Left ventricle myocardium inferior (tissue), 1 donor: Measurements from ENCODE around the gene XPO6. TPM values are rescaled to one million over a fixed set of nuclear protein-coding genes. Genes with fewer than 3 reads are reported as not detected.

Experiments
- DNase-seq: peaks from one replicate; pipeline ENCODE4 v3.0.0-alpha.2; 2020
- H3K27ac ChIP-seq: fragments of 200-600 bp; replicated peaks from 2 replicates; pipeline ENCODE4 v1.8.0; 2021
- H3K27me3 ChIP-seq: fragments of 200-600 bp; 2 replicates; pipeline ENCODE4 v1.8.0; 2021; ENCODE audit warnings: low read depth
- H3K36me3 ChIP-seq: fragments of 200-600 bp; 2 replicates; pipeline ENCODE4 v1.8.0; 2021
- H3K4me1 ChIP-seq: fragments of 200-600 bp; 2 replicates; pipeline ENCODE4 v1.8.0; 2021
- H3K4me3 ChIP-seq: fragments of 200-600 bp; 2 replicates; pipeline ENCODE4 v1.8.0; 2021; ENCODE audit warnings: mild to moderate bottlenecking, moderate library complexity
- H3K9me3 ChIP-seq: fragments of 200-600 bp; replicated peaks from 2 replicates; pipeline ENCODE4 v1.8.0; 2021
- intact Hi-C: fragments of 100-400 bp; cut with micrococcal nuclease; formaldehyde crosslinking; loops from one replicate; pipeline ENCODE4 v1.11.0; 2022
- long read RNA-seq: library from polyadenylated mRNA; unstranded; transcript quantifications from one replicate; pipeline ENCODE4 v2.0.0, GENCODE V29; 2021
- total RNA-seq: library from RNA; stranded (reverse); fragmentation: NEBNext Ultra II Directional; extraction: Animal tissue kit (Norgen Biotek cat#: 25700); gene quantifications from one replicate; pipeline ENCODE4 v1.2.1, GENCODE V29; 2021
- TF ChIP-seq, protein P1 (sequence below): fragments of 200-600 bp; IDR thresholded peaks from 2 replicates; pipeline ENCODE4 v1.8.0; 2021; ENCODE audit warnings: antibody characterized with exemption, mild to moderate bottlenecking, borderline replicate concordance
- donor health status: DM: no; HTN: yes; CAD: no; lungs with severe emphysema.

XPO6 gene, protein sequence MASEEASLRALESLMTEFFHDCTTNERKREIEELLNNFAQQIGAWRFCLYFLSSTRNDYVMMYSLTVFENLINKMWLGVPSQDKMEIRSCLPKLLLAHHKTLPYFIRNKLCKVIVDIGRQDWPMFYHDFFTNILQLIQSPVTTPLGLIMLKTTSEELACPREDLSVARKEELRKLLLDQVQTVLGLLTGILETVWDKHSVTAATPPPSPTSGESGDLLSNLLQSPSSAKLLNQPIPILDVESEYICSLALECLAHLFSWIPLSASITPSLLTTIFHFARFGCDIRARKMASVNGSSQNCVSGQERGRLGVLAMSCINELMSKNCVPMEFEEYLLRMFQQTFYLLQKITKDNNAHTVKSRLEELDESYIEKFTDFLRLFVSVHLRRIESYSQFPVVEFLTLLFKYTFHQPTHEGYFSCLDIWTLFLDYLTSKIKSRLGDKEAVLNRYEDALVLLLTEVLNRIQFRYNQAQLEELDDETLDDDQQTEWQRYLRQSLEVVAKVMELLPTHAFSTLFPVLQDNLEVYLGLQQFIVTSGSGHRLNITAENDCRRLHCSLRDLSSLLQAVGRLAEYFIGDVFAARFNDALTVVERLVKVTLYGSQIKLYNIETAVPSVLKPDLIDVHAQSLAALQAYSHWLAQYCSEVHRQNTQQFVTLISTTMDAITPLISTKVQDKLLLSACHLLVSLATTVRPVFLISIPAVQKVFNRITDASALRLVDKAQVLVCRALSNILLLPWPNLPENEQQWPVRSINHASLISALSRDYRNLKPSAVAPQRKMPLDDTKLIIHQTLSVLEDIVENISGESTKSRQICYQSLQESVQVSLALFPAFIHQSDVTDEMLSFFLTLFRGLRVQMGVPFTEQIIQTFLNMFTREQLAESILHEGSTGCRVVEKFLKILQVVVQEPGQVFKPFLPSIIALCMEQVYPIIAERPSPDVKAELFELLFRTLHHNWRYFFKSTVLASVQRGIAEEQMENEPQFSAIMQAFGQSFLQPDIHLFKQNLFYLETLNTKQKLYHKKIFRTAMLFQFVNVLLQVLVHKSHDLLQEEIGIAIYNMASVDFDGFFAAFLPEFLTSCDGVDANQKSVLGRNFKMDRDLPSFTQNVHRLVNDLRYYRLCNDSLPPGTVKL
- total RNA-seq, result 26.4 TPM
- long read RNA-seq, full-length matches to known transcripts, result 7 of 33 reads
- long read RNA-seq, partial matches to known transcripts, result 12 of 33 reads
- long read RNA-seq, other reads (novel, unspliced or antisense), result 14 of 33 reads

DNA sequence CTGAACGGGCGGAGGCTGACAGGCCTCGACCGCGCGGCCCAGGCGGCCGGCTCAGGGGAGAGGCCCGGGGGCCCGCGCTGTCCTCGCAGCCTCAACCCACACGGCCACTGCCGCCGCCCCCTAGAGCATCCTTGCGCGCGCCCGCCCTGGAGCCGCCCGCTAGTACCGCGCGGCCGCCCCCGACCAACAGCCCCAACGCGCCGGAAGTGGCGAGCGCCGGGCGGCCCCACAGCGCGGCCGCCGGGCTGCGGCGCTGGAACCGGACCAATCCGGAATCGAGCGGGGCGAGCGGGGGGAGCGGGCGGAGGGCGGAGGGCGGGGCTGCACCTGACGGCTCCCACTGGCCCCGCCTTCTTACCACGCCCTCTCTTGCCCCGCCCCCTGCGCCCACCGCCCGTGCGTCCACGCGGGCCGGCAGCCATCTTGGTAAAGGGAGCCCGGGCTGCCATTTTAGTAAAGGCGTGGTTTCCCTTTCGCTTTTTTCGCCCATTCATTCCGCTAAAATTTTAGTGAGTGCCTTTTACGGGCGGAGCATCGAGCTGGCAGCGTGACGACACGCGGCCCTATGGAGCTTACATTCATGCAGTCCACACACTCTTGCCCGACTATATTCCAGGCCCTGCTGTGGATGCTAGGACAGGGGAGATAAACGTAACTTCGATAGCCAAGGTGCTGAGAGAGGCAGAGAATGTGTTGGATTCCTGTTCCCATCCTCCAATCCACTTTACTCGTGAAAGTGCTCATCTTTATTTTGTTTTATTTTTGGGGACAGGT, at the start of gene XPO6:
Gene XPO6, minus strand, starts transcription at position 208 of the 774 bp plus-strand sequence. CDS start 597 bp downstream, outside the sequence.
- Histone ChIP-seq H3K36me3 (peaks cover 17% of the 10 kb centered on the region), H3K27ac (peak within 1 kb of the TSS; percentile 87), H3K27me3 (no peaks in the 10 kb centered on the region), H3K9me3 (no peaks in the 10 kb centered on the region), H3K4me1 (peaks cover 31% of the 10 kb centered on the region), H3K4me3 (peak within 1 kb of the TSS; percentile 90)
- TF ChIP-seq, protein P1, sequence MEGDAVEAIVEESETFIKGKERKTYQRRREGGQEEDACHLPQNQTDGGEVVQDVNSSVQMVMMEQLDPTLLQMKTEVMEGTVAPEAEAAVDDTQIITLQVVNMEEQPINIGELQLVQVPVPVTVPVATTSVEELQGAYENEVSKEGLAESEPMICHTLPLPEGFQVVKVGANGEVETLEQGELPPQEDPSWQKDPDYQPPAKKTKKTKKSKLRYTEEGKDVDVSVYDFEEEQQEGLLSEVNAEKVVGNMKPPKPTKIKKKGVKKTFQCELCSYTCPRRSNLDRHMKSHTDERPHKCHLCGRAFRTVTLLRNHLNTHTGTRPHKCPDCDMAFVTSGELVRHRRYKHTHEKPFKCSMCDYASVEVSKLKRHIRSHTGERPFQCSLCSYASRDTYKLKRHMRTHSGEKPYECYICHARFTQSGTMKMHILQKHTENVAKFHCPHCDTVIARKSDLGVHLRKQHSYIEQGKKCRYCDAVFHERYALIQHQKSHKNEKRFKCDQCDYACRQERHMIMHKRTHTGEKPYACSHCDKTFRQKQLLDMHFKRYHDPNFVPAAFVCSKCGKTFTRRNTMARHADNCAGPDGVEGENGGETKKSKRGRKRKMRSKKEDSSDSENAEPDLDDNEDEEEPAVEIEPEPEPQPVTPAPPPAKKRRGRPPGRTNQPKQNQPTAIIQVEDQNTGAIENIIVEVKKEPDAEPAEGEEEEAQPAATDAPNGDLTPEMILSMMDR, result no peak
- intact Hi-C loops, result no loop called here
- DNase-seq, result peak; percentile 97

DNA sequence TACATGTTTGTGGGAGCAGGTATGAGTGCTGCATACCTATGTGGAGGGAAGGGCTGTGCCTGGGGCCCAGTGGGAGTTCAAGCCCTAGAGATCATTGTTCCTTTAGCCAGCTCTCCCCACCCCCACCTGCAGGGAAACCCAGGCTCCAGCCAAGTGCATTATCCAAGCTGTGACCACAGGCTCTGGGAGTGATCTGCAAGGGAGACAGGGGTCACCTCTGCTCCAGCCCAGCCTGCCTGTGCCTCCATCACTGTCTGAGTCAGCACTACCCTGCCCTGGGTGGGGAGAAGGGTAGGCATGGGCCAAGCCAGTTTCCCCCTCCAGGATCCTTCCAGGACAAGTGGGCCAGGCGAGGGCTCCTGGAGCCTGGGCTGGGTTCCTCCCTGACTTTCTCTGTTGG, 48.4 kb upstream of the XPO6 start:
- Histone ChIP-seq H3K4me1 (peaks cover 34% of the 10 kb centered on the region), H3K9me3 (no peaks in the 10 kb centered on the region), H3K4me3 (peak overlapping the region; percentile 76), H3K36me3 (no peaks in the 10 kb centered on the region), H3K27ac (peak overlapping the region; percentile 84), H3K27me3 (peaks cover 27% of the 10 kb centered on the region)
- intact Hi-C loops, result no loop called here
- DNase-seq, result peak; percentile 42
- TF ChIP-seq, protein P1, result no peak

DNA sequence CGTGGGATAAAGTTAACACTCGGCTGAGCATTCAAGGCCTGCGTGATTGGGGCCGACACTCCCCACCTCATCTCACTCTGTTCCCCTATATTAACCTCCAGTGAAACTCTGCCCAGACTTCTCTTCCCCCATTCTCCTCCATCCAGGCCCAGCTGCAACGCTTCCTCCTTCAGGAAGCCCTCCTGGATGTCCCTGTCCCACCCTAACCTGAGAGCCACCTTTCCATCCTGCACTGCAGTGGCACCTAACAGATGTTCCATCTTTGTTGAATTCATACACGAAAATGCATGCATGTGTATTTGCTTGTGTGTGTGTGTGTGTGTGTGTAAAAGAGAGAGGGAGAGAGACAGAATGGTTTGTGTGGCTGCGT, 48.0 kb upstream of the XPO6 start:
- Histone ChIP-seq H3K36me3 (no peaks in the 10 kb centered on the region), H3K27ac (peak overlapping the region; percentile 84), H3K9me3 (no peaks in the 10 kb centered on the region), H3K27me3 (peaks cover 27% of the 10 kb centered on the region), H3K4me3 (peak overlapping the region; percentile 76), H3K4me1 (peaks cover 34% of the 10 kb centered on the region)
- intact Hi-C loops, result no loop called here
- TF ChIP-seq, protein P1, result no peak
- DNase-seq, result no peak

DNA sequence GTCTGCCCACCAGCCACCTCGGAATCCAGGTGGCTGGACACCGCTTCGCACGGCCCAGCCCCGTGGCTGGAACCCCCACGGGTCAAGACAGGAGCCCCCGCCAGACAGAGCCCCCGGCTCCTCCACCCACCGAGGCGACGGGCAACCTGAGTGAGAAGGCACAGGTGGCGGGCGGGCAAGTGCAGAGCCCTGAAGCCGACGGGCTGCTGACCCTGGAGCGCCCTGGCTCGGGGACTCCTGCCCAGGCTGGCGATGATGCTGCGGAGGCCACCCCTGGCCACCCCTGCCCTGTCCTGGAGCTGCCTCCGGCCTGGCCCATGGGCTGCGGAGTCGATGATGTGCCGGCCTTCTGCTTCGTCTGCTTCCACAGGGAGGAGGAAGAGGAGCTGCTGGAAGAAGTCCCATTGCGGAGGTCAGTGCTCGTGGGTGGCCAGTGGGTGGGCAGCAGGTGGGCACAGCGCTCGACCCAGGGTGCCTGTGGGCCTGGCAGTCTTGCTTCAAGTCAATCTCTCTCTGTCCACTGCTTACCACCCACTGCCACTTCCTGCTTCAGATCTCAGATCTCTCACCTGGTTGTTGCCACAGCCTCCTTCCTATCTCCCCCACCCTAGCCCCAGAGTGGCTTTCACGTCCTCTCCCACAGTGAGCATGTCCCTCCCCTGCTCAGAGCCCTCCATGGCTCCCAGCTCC, 47.5 kb upstream of the XPO6 start:
- DNase-seq, result no peak
- H3K36me3 ChIP-seq, result no peaks in the 10 kb centered on the region
- peaks cover 27% of the 10 kb centered on the region for H3K27me3 ChIP-seq
- H3K9me3 ChIP-seq, result no peaks in the 10 kb centered on the region
- TF ChIP-seq, protein P1, result no peak
- peak overlapping the region; percentile 76 for H3K4me3 ChIP-seq
- intact Hi-C loops, result no loop called here
- H3K4me1 ChIP-seq, result peaks cover 34% of the 10 kb centered on the region
- H3K27ac ChIP-seq, result peak overlapping the region; percentile 84
